PC-9 (cell line): ENCODE data around the gene EIF5AL1.

Source experiments
- CTCF ChIP-seq: fragments of 200-600 bp; sonication (generic); conservative IDR thresholded peaks from 2 replicates; pipeline ENCODE4 v1.6.1; 2017; ENCODE audit warnings: mixed run types, antibody characterized with exemption, mild to moderate bottlenecking, moderate library complexity
- EZH2 ChIP-seq: fragments of 200-600 bp; sonication (generic); IDR thresholded peaks from 2 replicates; pipeline ENCODE4 v1.8.0; 2017; ENCODE audit warnings: antibody characterized with exemption, low read depth

- TF ChIP-seq CTCF: no peak
- no peak for TF ChIP-seq EZH2
Measured at GRCh38 chr10:79475119-79475653, 37.1 kb upstream of the EIF5AL1 start.
